Stomach (tissue), 9 donors: Measurements from ENCODE around the gene LSR. TPM values are rescaled to one million over a fixed set of nuclear protein-coding genes. Genes with fewer than 3 reads are reported as not detected.

ENCODE experiments used
- DNase-seq, 2 donors: peaks; one replicate each; pipeline versions ENCODE4 v3.0.0 to v3.0.0-alpha.2; 2013 to 2019
- H3K27ac ChIP-seq, 5 donors: fragments of 200-600 bp in 4 of 5; sonication (generic) in 4 of 5; one replicate each; pipeline ENCODE4 v1.5.1; 2013 to 2019; ENCODE audit warnings: mild to moderate bottlenecking in 1 of 5, moderate library complexity in 1 of 5
- H3K27me3 ChIP-seq, 3 donors: fragments of 200-600 bp; sonication (generic); one replicate each; pipeline ENCODE4 v1.5.1; 2017 to 2019; ENCODE audit warnings: mixed run types in 1 of 3
- H3K36me3 ChIP-seq, 4 donors: fragments of 200-600 bp; sonication (generic); 1 replicate in 3 of 4; 2 replicates in 1 of 4; pipeline ENCODE4 v1.5.1; 2016 to 2019
- H3K4me1 ChIP-seq, 4 donors: fragments of 200-600 bp; sonication (generic); one replicate each; pipeline ENCODE4 v1.5.1; 2016 to 2019
- H3K4me3 ChIP-seq, 4 donors: fragments of 200-600 bp; sonication (generic) in 3 of 4; one replicate each; pipeline ENCODE4 v1.5.1; 2016 to 2019; ENCODE audit warnings: mild to moderate bottlenecking in 1 of 4
- H3K9me3 ChIP-seq, 4 donors: fragments of 200-600 bp; sonication (generic); one replicate each; pipeline ENCODE4 v1.5.1; 2016 to 2019
- CTCF ChIP-seq, 7 experiments: fragments of 450-650 bp in 4 of 7; fragments of 200-600 bp in 3 of 7; sonication (generic) in 3 of 7; IDR thresholded peaks; one replicate each; pipeline ENCODE4 v1.5.1; 2016 to 2019; ENCODE audit warnings: antibody characterized with exemption in 7 of 7, control low read depth in 2 of 7, mild to moderate bottlenecking in 1 of 7
- EP300 ChIP-seq: sonication (generic); formaldehyde crosslinking; IDR thresholded peaks from one replicate; pipeline ENCODE4 v1.6.1; 2017; ENCODE audit warnings: antibody characterized with exemption
- POLR2A ChIP-seq, 4 donors: fragments of 450-650 bp; IDR thresholded peaks; one replicate each; pipeline ENCODE4 v1.6.1; 2016; ENCODE audit warnings: antibody characterized with exemption in 4 of 4, control low read depth in 2 of 4, mild to moderate bottlenecking in 1 of 4, moderate library complexity in 1 of 4
- POLR2AphosphoS5 ChIP-seq, 3 donors: sonication (generic); formaldehyde crosslinking; IDR thresholded peaks; one replicate each; pipeline ENCODE4 v1.6.1; 2016; ENCODE audit warnings: antibody characterized with exemption in 3 of 3
- WGBS, 5 donors: extraction: QIAGEN DNeasy Blood & Tissue Kit in 3 of 5; methylation state at CpG; one replicate each; pipeline versions ENCODE4 v1.1.5 to v1.1.7; 2013 to 2018; 5-methylcytosine and 5-hydroxymethylcytosine counted together
- intact Hi-C: fragments of 100-400 bp; cut with DNase I; formaldehyde crosslinking; loops from one replicate; pipeline ENCODE4 v1.15.1; 2023; ENCODE audit warnings: low total_unique reads
- polyA plus RNA-seq, 3 donors: library from polyadenylated mRNA; stranded (reverse); fragments of 200-250 nt; gene quantifications; one replicate each; pipeline ENCODE4 v1.2.3, GENCODE V29; 2013
- total RNA-seq, 5 donors: library from RNA; depleted of rRNA; stranded (reverse); fragments of >200 nt; gene quantifications; one replicate each; pipeline versions ENCODE4 v1.1.0 to v1.2.3, GENCODE V29; 2014 to 2016
- donor health status: healthy with polysubstance abuse.
- donor health status: Bipolar disorder and iron deficiency.
- donor health status: healthy.

The LSR gene
- total and polyA plus RNA-seq, 8 donors = 17.9 to 174 (median 78.6) TPM

DNA sequence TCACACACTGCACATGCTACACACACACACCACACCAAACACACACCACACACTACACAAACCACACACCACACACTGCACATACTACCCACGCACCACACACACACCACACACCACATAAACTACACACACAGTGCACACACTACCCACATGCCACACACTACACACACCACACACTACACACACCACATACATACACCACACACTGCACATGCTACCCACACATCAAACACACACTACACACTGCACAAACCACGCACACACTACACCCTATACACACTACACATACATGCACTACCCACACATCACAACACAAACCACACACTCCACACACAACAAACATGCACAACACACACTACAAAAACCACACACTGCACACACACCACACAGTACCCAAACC lies 49.1 kb downstream of the LSR start:
- intact Hi-C loops = no loop called here
- no peaks in the 10 kb centered on the region for H3K4me1 ChIP-seq
- no peak for DNase-seq
- TF ChIP-seq CTCF (IDR thresholded peaks at IDR 0.05) = no peak
- no peak for TF ChIP-seq POLR2AphosphoS5 (IDR thresholded peaks at IDR 0.05)
- no peak for TF ChIP-seq EP300
- TF ChIP-seq POLR2A (IDR thresholded peaks at IDR 0.05) = no peak
- WGBS, 5 donors = 89 to 100% (median 93%) methylated on average over 2 of the region's 2 CpGs
- H3K9me3 ChIP-seq = no peaks in the 10 kb centered on the region
- H3K36me3 ChIP-seq = no peaks in the 10 kb centered on the region
- no peak overlapping the region for H3K27ac ChIP-seq
- H3K27me3 ChIP-seq = peaks cover 0 to 74% (median 16%) of the 10 kb centered on the region in 3 donors
- H3K4me3 ChIP-seq = no peak overlapping the region

DNA sequence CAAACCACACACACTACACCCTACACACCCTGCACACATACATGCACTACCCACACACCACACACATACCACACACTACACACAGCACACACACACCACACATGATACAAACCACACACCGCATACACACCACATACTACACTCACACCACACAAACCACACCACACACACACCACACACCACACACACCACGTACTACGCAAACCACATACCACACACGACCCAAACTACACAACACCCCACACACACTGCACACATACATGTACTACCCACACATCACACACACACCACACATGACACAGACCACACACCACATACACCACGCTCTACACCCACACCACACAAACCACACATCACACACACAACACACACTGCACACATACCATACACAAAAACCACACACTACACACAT lies 49.8 kb downstream of the LSR start:
- Histone ChIP-seq H3K4me3 (no peak overlapping the region), H3K9me3 (no peaks in the 10 kb centered on the region), H3K27ac (no peak overlapping the region), H3K4me1 (no peaks in the 10 kb centered on the region), H3K27me3 (peaks cover 0 to 68% (median 12%) of the 10 kb centered on the region in 3 donors), H3K36me3 (no peaks in the 10 kb centered on the region)
- intact Hi-C loops = no loop called here
- TF ChIP-seq POLR2A (IDR thresholded peaks at IDR 0.05) (no peak), POLR2AphosphoS5 (IDR thresholded peaks at IDR 0.05) (no peak), CTCF (IDR thresholded peaks at IDR 0.05) (no peak), EP300 (no peak)
- 91 to 97% (median 94%) methylated on average over 5 of the region's 5 CpGs for WGBS, 5 donors
- DNase-seq = no peak

- peaks cover 0 to 62% (median 4%) of the 10 kb centered on the region in 3 donors for H3K27me3 ChIP-seq
- DNase-seq = no peak
- TF ChIP-seq POLR2A (IDR thresholded peaks at IDR 0.05) = no peak
- TF ChIP-seq POLR2AphosphoS5 (IDR thresholded peaks at IDR 0.05) = no peak
- TF ChIP-seq CTCF (IDR thresholded peaks at IDR 0.05) = no peak
- TF ChIP-seq EP300 = no peak
- no peaks in the 10 kb centered on the region for H3K4me1 ChIP-seq
- no peak overlapping the region for H3K27ac ChIP-seq
- 51 to 68% (median 53%) methylated on average over 14 to 55 of the region's 55 CpGs for WGBS, 5 donors
- no peaks in the 10 kb centered on the region for H3K36me3 ChIP-seq
- H3K4me3 ChIP-seq = no peak overlapping the region
- no peaks in the 10 kb centered on the region for H3K9me3 ChIP-seq
- intact Hi-C loops = no loop called here
Measured at GRCh38 chr19:35299523-35300338, 50.9 kb downstream of the LSR start.

GRCh38 chr19:35300339-35300649 lies 51.5 kb downstream of the LSR start:
- WGBS, 5 donors = 69 to 78% (median 73%) methylated on average over 10 of the region's 10 CpGs
- no peak for TF ChIP-seq CTCF (IDR thresholded peaks at IDR 0.05)
- TF ChIP-seq POLR2AphosphoS5 (IDR thresholded peaks at IDR 0.05) = no peak
- TF ChIP-seq POLR2A (IDR thresholded peaks at IDR 0.05) = no peak
- no peak for TF ChIP-seq EP300
- no peak for DNase-seq
- no peak overlapping the region for H3K4me3 ChIP-seq
- intact Hi-C loops = no loop called here
- no peaks in the 10 kb centered on the region for H3K9me3 ChIP-seq
- H3K4me1 ChIP-seq = no peaks in the 10 kb centered on the region
- H3K36me3 ChIP-seq = no peaks in the 10 kb centered on the region
- no peak overlapping the region for H3K27ac ChIP-seq
- peaks cover 0 to 60% (median 4%) of the 10 kb centered on the region in 3 donors for H3K27me3 ChIP-seq
